Measurements from ENCODE around the gene BLOC1S1.
A peak's percentile ranks its signal among the peaks of the same experiment; 100 is the strongest.

Gene BLOC1S1

DNA sequence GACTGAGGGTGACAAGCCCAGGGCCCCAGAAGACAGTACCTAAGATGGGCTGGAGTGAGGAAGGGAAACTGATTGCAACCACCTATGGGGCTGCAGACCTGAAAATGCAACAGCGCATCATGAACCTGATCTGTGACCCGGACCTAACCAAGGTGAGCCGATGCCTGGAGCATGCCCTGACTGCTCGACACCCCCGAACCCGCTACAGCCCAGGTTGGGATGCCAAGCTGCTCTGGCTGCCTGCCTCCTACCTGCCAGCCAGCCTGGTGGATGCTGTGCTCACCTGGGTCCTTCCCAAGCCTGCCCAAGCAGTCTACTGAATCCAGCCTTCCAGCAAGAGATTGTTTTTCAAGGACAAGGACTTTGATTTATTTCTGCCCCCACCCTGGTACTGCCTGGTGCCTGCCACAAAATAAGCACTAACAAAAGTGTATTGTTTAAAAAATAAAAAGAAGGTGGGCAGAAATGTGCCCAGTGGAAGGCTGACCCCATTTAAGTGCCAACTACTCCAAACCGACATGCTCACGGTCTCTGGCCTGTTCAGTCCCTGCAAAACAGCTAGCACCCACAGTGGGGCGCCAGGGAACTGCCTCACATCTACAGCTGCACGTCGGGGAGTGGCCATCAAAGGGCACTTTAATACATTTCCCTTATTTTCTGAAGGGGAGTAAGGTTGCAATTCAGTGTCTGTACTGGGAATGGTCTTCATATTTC lies 8.5 kb downstream of the BLOC1S1 start:
- no peak for DNase-seq (ENCODE audit: low read depth, low spot score)
- no peak overlapping the region for H3K4me3 ChIP-seq (ENCODE audit: insufficient read length, low read depth)
- no peaks in the 10 kb centered on the region for H3K9me3 ChIP-seq (ENCODE audit: insufficient read depth, low read length)
- H3K9ac ChIP-seq (ENCODE audit: insufficient read length, low read depth) = peak overlapping the region; percentile 1
- H3K27me3 ChIP-seq (ENCODE audit: insufficient read depth, insufficient read length) = no peaks in the 10 kb centered on the region
- peaks cover 64% of the 10 kb centered on the region for H3K36me3 ChIP-seq (ENCODE audit: insufficient read depth, insufficient read length, low read length)
- TF ChIP-seq SUZ12 (IDR thresholded peaks at IDR 0.05; ENCODE audit: extremely low read depth, insufficient read depth, insufficient read length) (no peak), ZNF274 (IDR thresholded peaks at IDR 0.05; ENCODE audit: low read depth, low read length) (no peak), YY1 (IDR thresholded peaks at IDR 0.05; ENCODE audit: insufficient read depth, insufficient read length) (no peak)
- peaks cover 10% of the 10 kb centered on the region for H3K4me1 ChIP-seq (ENCODE audit: insufficient read depth, insufficient read length)

DNA sequence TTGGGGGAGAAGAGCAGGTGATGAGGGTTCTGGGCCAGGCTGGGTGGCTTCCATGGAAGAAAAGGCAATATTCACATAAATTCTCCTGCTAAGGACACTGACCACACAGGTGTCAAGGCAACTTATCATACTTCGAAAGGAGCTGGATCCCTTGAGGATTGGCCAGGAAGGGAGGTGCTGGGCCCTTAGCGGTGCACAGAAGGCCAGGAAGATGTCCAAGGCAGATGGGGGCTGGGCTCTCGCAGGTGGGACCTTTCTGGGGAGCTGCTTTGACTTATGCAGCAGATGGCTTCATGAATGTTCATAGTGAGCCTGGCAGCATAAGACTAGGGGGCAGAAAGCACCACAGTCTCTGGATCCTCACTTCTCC lies 9.1 kb downstream of the BLOC1S1 start:
- TF ChIP-seq SUZ12 (IDR thresholded peaks at IDR 0.05; ENCODE audit: extremely low read depth, insufficient read depth, insufficient read length) = no peak
- TF ChIP-seq YY1 (IDR thresholded peaks at IDR 0.05; ENCODE audit: insufficient read depth, insufficient read length) = no peak
- TF ChIP-seq ZNF274 (IDR thresholded peaks at IDR 0.05; ENCODE audit: low read depth, low read length) = no peak
- no peaks in the 10 kb centered on the region for H3K27me3 ChIP-seq (ENCODE audit: insufficient read depth, insufficient read length)
- no peaks in the 10 kb centered on the region for H3K9me3 ChIP-seq (ENCODE audit: insufficient read depth, low read length)
- peaks cover 10% of the 10 kb centered on the region for H3K4me1 ChIP-seq (ENCODE audit: insufficient read depth, insufficient read length)
- no peak overlapping the region for H3K4me3 ChIP-seq (ENCODE audit: insufficient read length, low read depth)
- peaks cover 58% of the 10 kb centered on the region for H3K36me3 ChIP-seq (ENCODE audit: insufficient read depth, insufficient read length, low read length)
- H3K9ac ChIP-seq (ENCODE audit: insufficient read length, low read depth) = no peak overlapping the region
- DNase-seq (ENCODE audit: low read depth, low spot score) = no peak

DNA sequence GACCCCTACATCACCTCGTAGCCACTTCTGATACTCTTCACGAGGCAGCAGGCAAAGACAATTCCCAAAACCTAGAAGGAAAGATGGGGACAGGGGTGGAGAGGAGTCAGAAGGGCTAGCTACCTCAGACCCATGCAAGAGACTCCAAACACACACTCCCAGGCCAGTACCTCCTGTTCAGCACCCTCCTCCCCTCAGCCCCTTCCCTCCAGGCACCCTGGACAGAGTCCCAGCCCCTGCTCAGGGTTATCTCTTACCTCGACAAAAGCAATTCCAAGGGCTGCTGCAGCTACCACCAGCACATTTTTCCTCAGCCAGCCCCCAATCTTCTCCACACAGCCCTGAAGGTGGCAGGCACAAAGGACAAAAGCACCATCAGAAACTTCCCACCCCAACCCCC lies 9.7 kb downstream of the BLOC1S1 start:
- H3K9me3 ChIP-seq (ENCODE audit: insufficient read depth, low read length) = no peaks in the 10 kb centered on the region
- peaks cover 52% of the 10 kb centered on the region for H3K36me3 ChIP-seq (ENCODE audit: insufficient read depth, insufficient read length, low read length)
- peaks cover 10% of the 10 kb centered on the region for H3K4me1 ChIP-seq (ENCODE audit: insufficient read depth, insufficient read length)
- H3K9ac ChIP-seq (ENCODE audit: insufficient read length, low read depth) = no peak overlapping the region
- no peak for DNase-seq (ENCODE audit: low read depth, low spot score)
- H3K4me3 ChIP-seq (ENCODE audit: insufficient read length, low read depth) = no peak overlapping the region
- TF ChIP-seq SUZ12 (IDR thresholded peaks at IDR 0.05; ENCODE audit: extremely low read depth, insufficient read depth, insufficient read length) (no peak), YY1 (IDR thresholded peaks at IDR 0.05; ENCODE audit: insufficient read depth, insufficient read length) (no peak), ZNF274 (IDR thresholded peaks at IDR 0.05; ENCODE audit: low read depth, low read length) (no peak)
- H3K27me3 ChIP-seq (ENCODE audit: insufficient read depth, insufficient read length) = no peaks in the 10 kb centered on the region

DNA sequence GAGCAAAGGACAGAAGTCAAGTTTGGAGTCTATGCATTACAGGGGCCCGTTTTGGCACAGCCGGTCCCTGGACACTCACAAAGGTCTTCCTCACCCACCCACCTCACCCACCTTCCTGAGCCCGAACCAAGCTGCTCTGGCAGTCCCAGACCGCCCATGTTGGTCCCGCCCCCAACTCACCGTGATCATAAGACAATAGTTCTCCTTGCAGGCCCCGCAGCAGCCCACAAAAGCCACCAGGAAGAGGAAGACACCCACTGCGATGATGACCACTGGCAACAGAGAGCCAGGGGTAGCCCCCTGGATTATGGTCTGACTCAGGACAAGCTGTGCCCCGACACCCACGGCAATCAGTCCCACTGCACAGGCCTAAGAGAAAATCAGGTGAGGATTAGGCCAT lies 11.1 kb downstream of the BLOC1S1 start:
- TF ChIP-seq ZNF274 (IDR thresholded peaks at IDR 0.05; ENCODE audit: low read depth, low read length) (no peak), SUZ12 (IDR thresholded peaks at IDR 0.05; ENCODE audit: extremely low read depth, insufficient read depth, insufficient read length) (no peak)
- Histone ChIP-seq H3K27me3 (ENCODE audit: insufficient read depth, insufficient read length) (no peaks in the 10 kb centered on the region), H3K9ac (ENCODE audit: insufficient read length, low read depth) (peak overlapping the region; percentile 95), H3K36me3 (ENCODE audit: insufficient read depth, insufficient read length, low read length) (peaks cover 56% of the 10 kb centered on the region), H3K9me3 (ENCODE audit: insufficient read depth, low read length) (no peaks in the 10 kb centered on the region), H3K4me1 (ENCODE audit: insufficient read depth, insufficient read length) (peaks cover 12% of the 10 kb centered on the region), H3K4me3 (ENCODE audit: insufficient read length, low read depth) (peak overlapping the region; percentile 92)
- no peak for DNase-seq (ENCODE audit: low read depth, low spot score)

GRCh38 chr12:55727643-55728185 lies 11.9 kb downstream of the BLOC1S1 start:
- TF ChIP-seq YY1 (IDR thresholded peaks at IDR 0.05; ENCODE audit: insufficient read depth, insufficient read length) (no peak), ZNF274 (IDR thresholded peaks at IDR 0.05; ENCODE audit: low read depth, low read length) (no peak), SUZ12 (IDR thresholded peaks at IDR 0.05; ENCODE audit: extremely low read depth, insufficient read depth, insufficient read length) (no peak)
- DNase-seq (ENCODE audit: low read depth, low spot score) = no peak
- peaks cover 15% of the 10 kb centered on the region for H3K4me1 ChIP-seq (ENCODE audit: insufficient read depth, insufficient read length)

DNA sequence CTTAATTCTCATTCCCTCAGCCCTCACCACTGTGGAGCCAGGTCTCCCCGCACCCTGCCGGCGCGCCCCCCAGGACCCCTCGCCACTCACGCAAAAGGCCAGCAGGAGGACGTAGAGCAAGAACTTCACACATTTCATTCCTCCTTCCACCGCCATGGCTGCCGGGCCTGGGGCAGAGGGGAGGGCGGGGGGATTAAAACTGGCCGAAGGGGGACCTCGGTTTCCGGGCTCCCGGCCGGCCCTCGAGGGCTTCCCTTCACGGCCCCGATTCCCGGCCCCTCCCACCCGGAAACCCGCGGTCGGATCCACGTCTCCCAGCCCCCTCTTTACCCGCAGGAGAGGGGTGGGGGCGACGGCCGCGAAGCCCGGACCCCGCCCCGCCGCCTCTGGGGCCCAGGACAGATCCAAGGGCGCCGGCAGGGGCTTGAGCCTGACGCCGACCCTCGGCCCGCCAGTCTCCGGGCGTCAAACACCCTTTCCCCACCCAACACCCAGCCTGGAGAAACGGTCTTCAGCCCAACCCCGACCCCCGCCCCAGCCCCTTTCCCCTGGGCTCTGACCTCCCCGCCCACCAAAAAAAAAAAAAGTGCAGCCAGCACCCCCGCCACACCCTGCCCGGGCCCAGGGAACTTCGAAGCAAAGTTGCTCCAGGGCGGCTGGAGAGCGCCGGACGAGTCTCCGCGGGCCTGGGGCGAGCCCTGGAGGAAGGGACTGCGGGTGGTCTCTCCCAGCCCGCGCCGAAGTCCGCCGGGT lies 12.5 kb downstream of the BLOC1S1 start:
- Histone ChIP-seq H3K36me3 (ENCODE audit: insufficient read depth, insufficient read length, low read length) (peaks cover 55% of the 10 kb centered on the region), H3K4me1 (ENCODE audit: insufficient read depth, insufficient read length) (peaks cover 18% of the 10 kb centered on the region), H3K9me3 (ENCODE audit: insufficient read depth, low read length) (no peaks in the 10 kb centered on the region), H3K4me3 (ENCODE audit: insufficient read length, low read depth) (peak overlapping the region; percentile 92), H3K27me3 (ENCODE audit: insufficient read depth, insufficient read length) (no peaks in the 10 kb centered on the region), H3K9ac (ENCODE audit: insufficient read length, low read depth) (peak overlapping the region; percentile 95)
- no peak for DNase-seq (ENCODE audit: low read depth, low spot score)
- TF ChIP-seq YY1 (IDR thresholded peaks at IDR 0.05; ENCODE audit: insufficient read depth, insufficient read length) (no peak), SUZ12 (IDR thresholded peaks at IDR 0.05; ENCODE audit: extremely low read depth, insufficient read depth, insufficient read length) (no peak), ZNF274 (IDR thresholded peaks at IDR 0.05; ENCODE audit: low read depth, low read length) (no peak)

More at GRCh38 chr12:55727643-55728185, 11.9 kb downstream of the BLOC1S1 start:
- H3K9ac ChIP-seq (ENCODE audit: insufficient read length, low read depth) = peak overlapping the region; percentile 95
- H3K4me3 ChIP-seq (ENCODE audit: insufficient read length, low read depth) = peak overlapping the region; percentile 92
- no peaks in the 10 kb centered on the region for H3K27me3 ChIP-seq (ENCODE audit: insufficient read depth, insufficient read length)
- H3K9me3 ChIP-seq (ENCODE audit: insufficient read depth, low read length) = no peaks in the 10 kb centered on the region
- peaks cover 62% of the 10 kb centered on the region for H3K36me3 ChIP-seq (ENCODE audit: insufficient read depth, insufficient read length, low read length)
